H1 (cell line): ENCODE measurements around the gene ZNF484. TPM values are rescaled to one million over a fixed set of nuclear protein-coding genes. Genes with fewer than 3 reads are reported as not detected.

Experiments used
- CTCF ChIA-PET: fragments of 300-600 bp; sonication (Branson Sonifier 250); formaldehyde crosslinking; loops from one replicate; lab custom pipeline; 2021; ENCODE audit not compliant: partially characterized antibody; lab: Charles Lee
- POLR2A ChIA-PET: fragments of 300-600 bp; sonication (Branson Sonifier 250); formaldehyde crosslinking; loops from one replicate; lab custom pipeline; 2021; ENCODE audit warnings: inconsistent platforms; ENCODE audit not compliant: partially characterized antibody; lab: Charles Lee
- DNase-seq, 2 experiments: peaks; one replicate each; pipeline versions ENCODE4 v3.0.0 to v3.0.0-alpha.2; 2010 to 2022; ENCODE audit warnings: low spot score in 2 of 2, low read depth in 1 of 2, mixed read lengths in 1 of 2
- FAIRE-seq: peaks from 2 replicates; lab custom pipeline; 2011; peaks lifted over from hg19 to GRCh38; lab: Jason Lieb, UNC
- H2AFZ ChIP-seq: 2 replicates; pipeline ENCODE4 v1.8.1; 2012; ENCODE audit warnings: low read length, inconsistent platforms
- H2AK5ac ChIP-seq: 2 replicates; pipeline ENCODE4 v1.6.1; 2013; ENCODE audit warnings: low read depth, low read length
- H2BK120ac ChIP-seq: replicated peaks from 2 replicates; pipeline ENCODE3; 2013; ENCODE audit warnings: low read depth, low read length, inconsistent platforms
- H2BK12ac ChIP-seq: 2 replicates; pipeline ENCODE4 v1.6.1; 2013; ENCODE audit warnings: low read depth, low read length
- H2BK15ac ChIP-seq: 2 replicates; pipeline ENCODE4 v1.6.1; 2013; ENCODE audit warnings: low read length
- H2BK20ac ChIP-seq: 2 replicates; pipeline ENCODE4 v1.6.1; 2013; ENCODE audit warnings: low read length
- H2BK5ac ChIP-seq: 2 replicates; pipeline ENCODE4 v1.6.1; 2013; ENCODE audit warnings: low read depth, low read length
- H3K14ac ChIP-seq: 2 replicates; pipeline ENCODE4 v1.6.1; 2013; ENCODE audit warnings: inconsistent platforms; ENCODE audit not compliant: insufficient read length
- H3K18ac ChIP-seq: 2 replicates; pipeline ENCODE4 v1.6.1; 2013; ENCODE audit warnings: low read length; ENCODE audit errors: extremely low read depth
- H3K23ac ChIP-seq: 2 replicates; pipeline ENCODE4 v1.6.1; 2013; ENCODE audit warnings: inconsistent platforms; ENCODE audit not compliant: insufficient read length
- H3K23me2 ChIP-seq: 2 replicates; pipeline ENCODE4 v1.6.1; 2013; ENCODE audit warnings: low read depth, low read length
- H3K27ac ChIP-seq: 2 replicates; pipeline ENCODE4 v1.6.1; 2011; ENCODE audit warnings: low read depth, low read length, inconsistent platforms
- H3K27me3 ChIP-seq, 4 experiments: replicated peaks in 1 of 4; 1 replicate in 1 of 4; 2 replicates in 3 of 4; pipeline versions ENCODE4 v1.6.1 to v1.8.1; 2011 to 2013; ENCODE audit warnings: low read length in 3 of 4, mild to moderate bottlenecking in 3 of 4, inconsistent platforms in 2 of 4, mixed read lengths in 2 of 4, moderate library complexity in 1 of 4; ENCODE audit not compliant: control insufficient read depth in 3 of 4, insufficient read depth in 3 of 4; ENCODE audit errors: extremely low read depth in 1 of 4
- H3K36me3 ChIP-seq, 4 experiments: 2 replicates each; pipeline versions ENCODE4 v1.6.1 to v1.8.1; 2011 to 2013; ENCODE audit warnings: mild to moderate bottlenecking in 4 of 4, low read length in 3 of 4, moderate library complexity in 2 of 4, control low read depth in 1 of 4, inconsistent platforms in 1 of 4; ENCODE audit not compliant: insufficient read depth in 4 of 4, control insufficient read depth in 2 of 4
- H3K4ac ChIP-seq: replicated peaks from 2 replicates; pipeline ENCODE3; 2013; ENCODE audit warnings: low read length, low read depth, mixed read lengths, inconsistent platforms; ENCODE audit not compliant: insufficient read length
- H3K4me1 ChIP-seq, 4 experiments: replicated peaks in 1 of 4; 1 replicate in 1 of 4; 2 replicates in 3 of 4; pipeline versions ENCODE4 v1.6.1 to v1.8.1; 2011 to 2013; ENCODE audit warnings: low read length in 3 of 4, inconsistent platforms in 2 of 4, mixed read lengths in 1 of 4; ENCODE audit not compliant: insufficient read depth in 4 of 4, control insufficient read depth in 3 of 4
- H3K4me2 ChIP-seq, 2 experiments: 2 replicates each; pipeline versions ENCODE4 v1.6.1 to v1.8.1; 2011 to 2013; ENCODE audit warnings: low read depth in 2 of 2, low read length in 2 of 2, control low read depth in 1 of 2, inconsistent platforms in 1 of 2, mild to moderate bottlenecking in 1 of 2; ENCODE audit not compliant: insufficient read depth in 1 of 2
- H3K4me3 ChIP-seq, 4 experiments: fragments of 200-600, 300-600 bp in 1 of 4; sonication (generic), shearing (Covaris generic), sonication (Bioruptor Twin) in 1 of 4; 2 replicates each; pipeline versions ENCODE4 v1.5.1 to v1.8.1; 2011 to 2016; ENCODE audit warnings: low read length in 4 of 4, low read depth in 3 of 4, control low read depth in 2 of 4, inconsistent platforms in 2 of 4, mild to moderate bottlenecking in 2 of 4, mixed read lengths in 1 of 4, moderate library complexity in 1 of 4; ENCODE audit not compliant: insufficient read depth in 2 of 4; ENCODE audit errors: extremely low read depth in 1 of 4
- H3K56ac ChIP-seq: replicated peaks from 2 replicates; pipeline ENCODE3; 2013; ENCODE audit warnings: low read depth, mild to moderate bottlenecking, mixed read lengths, low read length, inconsistent platforms; ENCODE audit not compliant: insufficient read length
- H3K79me1 ChIP-seq: 2 replicates; pipeline ENCODE4 v1.6.1; 2013; ENCODE audit warnings: low read depth, low read length, control low read depth
- H3K79me2 ChIP-seq, 2 experiments: 2 replicates each; pipeline versions ENCODE4 v1.6.1 to v1.8.1; 2012 to 2013; ENCODE audit warnings: low read length in 2 of 2, mild to moderate bottlenecking in 2 of 2, inconsistent platforms in 1 of 2; ENCODE audit not compliant: insufficient read depth in 2 of 2, control insufficient read depth in 1 of 2
- H3K9ac ChIP-seq, 4 experiments: replicated peaks in 1 of 4; 1 replicate in 1 of 4; 2 replicates in 3 of 4; pipeline versions ENCODE4 v1.6.1 to v1.8.1; 2011 to 2013; ENCODE audit warnings: low read depth in 3 of 4, low read length in 3 of 4, control low read depth in 2 of 4, mild to moderate bottlenecking in 2 of 4, moderate library complexity in 2 of 4, inconsistent platforms in 1 of 4; ENCODE audit errors: extremely low read depth in 1 of 4
- H3K9me3 ChIP-seq, 2 experiments: 2 replicates each; pipeline versions ENCODE4 v1.6.1 to v1.8.1; 2012 to 2013; ENCODE audit warnings: mild to moderate bottlenecking in 2 of 2, moderate library complexity in 2 of 2, control low read depth in 1 of 2, inconsistent platforms in 1 of 2, low read depth in 1 of 2, low read length in 1 of 2, mixed read lengths in 1 of 2; ENCODE audit not compliant: insufficient read depth in 2 of 2
- H4K20me1 ChIP-seq, 2 experiments: replicated peaks in 1 of 2; 2 replicates each; pipeline versions ENCODE3 to v1.8.1; 2011 to 2013; ENCODE audit warnings: inconsistent platforms in 2 of 2, low read length in 2 of 2, mild to moderate bottlenecking in 1 of 2; ENCODE audit not compliant: insufficient read depth in 2 of 2, control insufficient read depth in 1 of 2
- H4K5ac ChIP-seq: 2 replicates; pipeline ENCODE4 v1.6.1; 2013; ENCODE audit warnings: low read length, low read depth, mixed read lengths, inconsistent platforms; ENCODE audit not compliant: insufficient read length
- H4K8ac ChIP-seq: 2 replicates; pipeline ENCODE4 v1.8.0; 2013; ENCODE audit warnings: mild to moderate bottlenecking, moderate library complexity, low read length, inconsistent platforms; ENCODE audit not compliant: insufficient read depth; ENCODE audit errors: extremely low read depth
- H4K91ac ChIP-seq: replicated peaks from 2 replicates; pipeline ENCODE3; 2013; ENCODE audit warnings: low read length, mixed read lengths, inconsistent platforms; ENCODE audit not compliant: insufficient read length
- BCL11A ChIP-seq, 2 experiments: IDR thresholded peaks; one replicate each; pipeline ENCODE4 v1.6.1; 2011; ENCODE audit warnings: low read depth in 2 of 2, low read length in 2 of 2, mild to moderate bottlenecking in 2 of 2
- GABPA ChIP-seq: IDR thresholded peaks from 2 replicates; pipeline ENCODE4 v1.6.1; 2011; ENCODE audit warnings: mild to moderate bottlenecking, low read length, moderate library complexity, borderline replicate concordance; ENCODE audit not compliant: insufficient read depth
- KDM1A ChIP-seq: fragments of 200-600, 300-600 bp; sonication (generic); IDR thresholded peaks from 2 replicates; pipeline ENCODE4 v1.7.1; 2016; ENCODE audit warnings: mild to moderate bottlenecking, low read length, borderline replicate concordance
- RAD21 ChIP-seq, 2 experiments: IDR thresholded peaks in 1 of 2; conservative IDR thresholded peaks in 1 of 2; 2 replicates each; pipeline ENCODE4 v1.6.1; 2011; ENCODE audit warnings: low read depth in 2 of 2, low read length in 2 of 2, improper control_type of control experiment in 1 of 2, inconsistent platforms in 1 of 2, mild to moderate bottlenecking in 1 of 2, moderate library complexity in 1 of 2
- RFX5 ChIP-seq: IDR thresholded peaks from 2 replicates; pipeline ENCODE4 v1.6.1; 2011; ENCODE audit warnings: low read depth, low read length, improper control_type of control experiment, borderline replicate concordance
- SIRT6 ChIP-seq: IDR thresholded peaks from one replicate; pipeline ENCODE4 v1.7.1; 2012; ENCODE audit warnings: low read length, inconsistent platforms
- TAF1 ChIP-seq: IDR thresholded peaks from 2 replicates; pipeline ENCODE4 v1.6.1; 2011; ENCODE audit warnings: mild to moderate bottlenecking, low read depth, low read length
- TCF12 ChIP-seq: IDR thresholded peaks from 2 replicates; pipeline ENCODE4 v1.6.1; 2011; ENCODE audit warnings: low read depth, mild to moderate bottlenecking, low read length
- WGBS, 2 experiments: shearing (Covaris generic) in 1 of 2; methylation state at CpG; one replicate each; pipeline versions ENCODE4 v1.1.6 to v1.1.7; 2013 to 2015; ENCODE audit warnings: low lambda C conversion rate in 2 of 2, mixed read lengths in 2 of 2, inconsistent platforms in 1 of 2, low coverage in 1 of 2, missing lambda C conversion rate in 1 of 2; ENCODE audit not compliant: insufficient replicate concordance in 2 of 2, insufficient coverage in 1 of 2, insufficient read length in 1 of 2; ENCODE audit errors: extremely low coverage in 1 of 2, missing lambda C conversion rate in 1 of 2; 5-methylcytosine and 5-hydroxymethylcytosine counted together
- polyA plus RNA-seq, 7 experiments: library from polyadenylated mRNA; depleted of rRNA in 3 of 7; stranded (reverse) in 5 of 7; unstranded in 2 of 7; fragments of >200 nt in 5 of 7; fragments of 200-250 nt in 2 of 7; gene quantifications; 1 replicate in 5 of 7; 2 replicates in 1 of 7; 4 replicates in 1 of 7; pipeline versions ENCODE4 v1.2.1 to v1.2.3, GENCODE V29; 2011 to 2013; ENCODE audit warnings: missing spikeins in 2 of 7, mixed read lengths in 2 of 7
- total RNA-seq: library from RNA; stranded (reverse); fragmentation: NEBNext Ultra II Directional; extraction: Animal tissue kit (Norgen Biotek cat#: 25700); gene quantifications from 2 replicates; pipeline ENCODE4 v1.2.1, GENCODE V29; 2021

ZNF484 gene
- total and polyA plus RNA-seq, 2 of the 8 experiments (the other 6 are each of a cell fraction or from before 2014, with no cell fraction given), result 1.3 to 11.5 TPM

GRCh38 chr9:92820964-92821363, 56.9 kb downstream of the ZNF484 start:
- no peak overlapping the region for H4K91ac ChIP-seq

More at GRCh38 chr9:92820964-92821363, 56.9 kb downstream of the ZNF484 start:
- Histone ChIP-seq H3K4me1 (no peaks in the 10 kb centered on the region), H3K14ac (no peak overlapping the region), H4K20me1 (no peaks in the 10 kb centered on the region), H3K79me2 (no peaks in the 10 kb centered on the region), H3K4me2 (no peak overlapping the region), H3K4ac (no peak overlapping the region), H3K4me3 (no peak overlapping the region), H3K23me2 (no peaks in the 10 kb centered on the region), H3K27ac (no peak overlapping the region), H3K56ac (no peak overlapping the region), H2BK15ac (no peak overlapping the region), H2BK20ac (no peak overlapping the region), H3K23ac (no peak overlapping the region), H4K5ac (no peak overlapping the region), H2BK120ac (no peak overlapping the region), H3K9ac (no peak overlapping the region)
- POLR2A ChIA-PET, result no interaction called here
- 76% methylated on average over 3 of the region's 3 CpGs; no CpG with 5 or more reads in 1 of the 2 experiments for WGBS, 2 experiments
- TF ChIP-seq GABPA (no peak), KDM1A (no peak), RAD21 (IDR thresholded peaks at IDR 0.05 in 1 of 2, conservative IDR thresholded peaks at IDR 0.05 in 1 of 2; ENCODE audit: low read depth in 2 of 2, low read length in 2 of 2) (no peak), SIRT6 (no peak), TAF1 (no peak), BCL11A (IDR thresholded peaks at IDR 0.05; ENCODE audit: low read depth in 2 of 2, low read length in 2 of 2) (no peak), TCF12 (no peak), RFX5 (no peak)
- TF ChIP-seq, all 59 proteins: peak for 0
- CTCF ChIA-PET, result no interaction called here
- FAIRE-seq (no peak), DNase-seq (no peak)
- no peaks in the 10 kb centered on the region for H3K36me3 ChIP-seq
- H2BK12ac ChIP-seq, result no peak overlapping the region
- H2BK5ac ChIP-seq, result no peak overlapping the region
- no peaks in the 10 kb centered on the region for H3K9me3 ChIP-seq
- no peaks in the 10 kb centered on the region for H3K79me1 ChIP-seq
- no peak overlapping the region for H2AFZ ChIP-seq
- H4K8ac ChIP-seq, result no peak overlapping the region
- H2AK5ac ChIP-seq, result no peak overlapping the region
- H3K18ac ChIP-seq, result no peak overlapping the region
- 0 out of 7 replicates have a peak, but pooled peaks cover 0 to under 1% (median 0%) of the 10 kb centered on the region in 4 experiments for H3K27me3 ChIP-seq
